ENCODE measurements around the gene RNF32.
"Not testable (repeated sequence)": the region's sequence is repeated elsewhere in the genome, so short reads cannot be mapped to it uniquely, and the experiment has no call there.

The RNF32 gene

DNA sequence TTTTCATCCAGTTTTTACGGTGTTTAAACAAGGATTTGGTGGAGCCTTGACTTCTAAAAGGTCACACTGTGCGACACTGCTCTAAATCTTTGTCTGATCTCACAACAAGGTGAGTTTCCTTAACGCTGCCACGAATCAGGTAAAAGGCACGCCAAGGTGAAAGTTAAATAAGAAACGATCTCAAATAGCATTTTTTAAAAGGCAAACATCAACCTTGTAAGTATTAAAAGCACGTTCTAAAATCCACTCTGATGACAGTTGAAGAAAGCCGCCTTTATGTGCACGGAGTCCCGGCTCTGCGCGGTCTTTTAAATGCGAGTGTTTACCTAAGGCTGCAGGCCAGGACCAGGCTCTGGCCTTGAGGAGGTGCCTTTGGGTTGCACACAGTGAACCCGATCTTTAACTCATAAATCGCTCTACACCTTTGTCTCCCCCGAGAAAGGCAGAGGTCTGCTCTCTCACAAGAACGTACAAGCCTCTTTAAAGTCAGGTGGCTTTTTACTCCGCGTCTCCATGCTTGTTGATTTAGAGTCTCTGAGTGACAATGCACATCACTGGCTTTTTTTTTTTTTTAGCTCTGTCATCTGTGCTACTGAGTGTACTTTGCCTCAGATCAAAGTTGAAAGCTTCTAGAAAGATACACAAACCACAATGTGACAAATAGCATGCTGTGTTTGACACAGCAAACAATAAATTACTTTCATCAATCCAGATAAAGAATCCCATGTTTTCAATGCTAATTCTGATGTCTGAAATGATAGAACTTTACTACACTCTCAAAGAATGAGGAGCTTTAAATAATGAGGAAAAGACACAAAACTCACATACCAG lies 25.9 kb upstream of the RNF32 start:
- no peak for DNase-seq (ENCODE audit: low read depth in 2 of 2)

DNA sequence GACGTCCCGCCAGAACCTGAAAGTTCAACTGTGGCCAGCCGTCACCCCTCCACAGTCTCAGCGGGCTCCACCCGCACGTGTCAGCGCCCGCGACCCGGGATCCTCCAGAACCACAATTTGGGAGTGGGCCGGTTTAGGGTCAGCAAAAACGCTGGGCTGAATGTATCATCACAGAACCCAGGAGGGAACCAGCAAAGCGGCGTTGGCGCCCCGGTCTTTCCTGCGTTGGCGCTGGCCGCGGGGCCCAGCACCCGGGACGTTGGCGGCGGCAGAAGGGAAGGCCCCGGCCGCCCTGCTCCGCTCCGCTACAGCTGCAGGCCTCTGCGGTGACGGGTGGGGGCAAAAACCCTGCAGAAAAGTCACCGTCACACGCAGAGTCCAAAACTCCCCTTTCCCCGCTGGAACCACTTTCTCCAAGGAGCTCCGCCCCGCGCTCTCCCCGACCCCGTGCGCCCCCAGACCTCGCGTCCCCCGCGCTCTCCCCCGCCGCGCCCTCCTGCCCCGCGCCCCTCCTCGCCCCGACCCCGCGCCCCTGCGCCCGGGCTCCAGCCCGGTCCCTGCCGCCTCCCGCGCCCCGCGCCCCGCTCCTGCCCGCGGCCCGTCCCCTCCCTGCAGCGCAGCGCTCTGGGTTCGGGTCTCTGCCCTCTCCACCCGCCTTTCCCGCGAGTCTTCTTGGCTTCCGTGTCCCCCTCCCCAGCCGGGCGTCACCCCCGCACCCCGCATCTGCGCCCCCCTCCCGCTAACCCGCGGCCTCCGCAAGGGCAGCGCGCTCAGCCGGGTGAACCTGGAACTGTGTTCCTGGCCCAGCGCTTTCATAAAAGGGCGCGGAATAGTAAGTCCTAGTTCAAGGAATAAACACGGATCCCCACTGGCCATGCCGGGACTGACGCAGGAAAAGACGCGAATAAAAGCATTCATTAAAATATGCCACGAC lies 24.0 kb upstream of the RNF32 start:
- DNase-seq (ENCODE audit: low read depth in 2 of 2) = no peak

DNA sequence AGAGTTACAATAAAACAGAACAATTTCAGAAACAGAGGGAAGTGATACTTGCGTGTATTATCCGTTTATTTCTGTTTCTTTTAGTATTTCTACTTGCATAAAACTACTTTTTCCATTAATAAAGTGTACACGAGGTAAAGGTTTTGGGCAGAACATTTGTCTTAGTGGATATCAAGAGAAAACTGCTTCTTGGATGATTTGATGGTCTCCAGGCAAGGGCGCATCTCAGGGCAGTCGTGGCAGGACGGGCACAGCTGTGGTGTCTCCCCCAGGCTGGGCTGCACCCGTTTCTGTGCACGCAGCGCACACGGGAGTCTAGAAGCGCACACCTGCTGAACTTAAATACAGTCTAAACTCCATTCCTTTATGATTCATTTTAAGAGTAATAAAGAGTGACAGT lies 23.4 kb upstream of the RNF32 start:
- no peak for DNase-seq (ENCODE audit: low read depth in 2 of 2)

DNA sequence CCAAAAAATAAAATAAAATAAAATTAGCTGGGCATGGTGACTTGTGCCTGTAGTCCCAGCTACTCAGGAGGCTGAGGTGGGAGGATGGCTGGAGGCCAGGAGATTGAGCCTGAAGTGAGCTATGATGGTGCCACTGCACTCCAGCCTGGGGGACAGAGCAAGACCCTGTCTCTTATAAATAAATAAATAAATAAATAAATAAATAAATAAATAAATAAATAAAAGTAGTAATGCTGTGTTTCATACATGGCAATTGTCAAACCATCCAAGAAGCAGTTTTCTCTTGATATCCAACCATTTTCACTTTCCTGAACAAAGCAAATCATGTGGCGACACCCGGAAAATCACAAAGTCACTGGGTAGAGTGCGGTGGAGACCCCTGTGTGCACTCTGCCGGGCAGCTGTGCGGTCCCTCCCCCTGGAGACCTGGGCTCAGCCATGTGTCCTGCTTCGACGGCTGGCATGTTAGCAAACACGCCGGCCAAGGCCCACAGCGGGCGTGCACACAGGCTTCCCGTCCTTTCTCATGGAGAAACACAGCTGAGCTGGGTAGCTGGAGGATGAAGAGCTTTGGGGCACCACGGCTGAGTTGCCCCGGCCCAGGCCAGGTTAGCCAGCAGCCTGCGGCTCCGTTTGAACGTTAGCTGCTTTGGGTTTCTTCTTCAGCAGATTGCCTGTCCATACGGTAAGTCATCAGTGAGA lies 22.3 kb upstream of the RNF32 start:
- no peak for DNase-seq (ENCODE audit: low read depth in 2 of 2)

DNA sequence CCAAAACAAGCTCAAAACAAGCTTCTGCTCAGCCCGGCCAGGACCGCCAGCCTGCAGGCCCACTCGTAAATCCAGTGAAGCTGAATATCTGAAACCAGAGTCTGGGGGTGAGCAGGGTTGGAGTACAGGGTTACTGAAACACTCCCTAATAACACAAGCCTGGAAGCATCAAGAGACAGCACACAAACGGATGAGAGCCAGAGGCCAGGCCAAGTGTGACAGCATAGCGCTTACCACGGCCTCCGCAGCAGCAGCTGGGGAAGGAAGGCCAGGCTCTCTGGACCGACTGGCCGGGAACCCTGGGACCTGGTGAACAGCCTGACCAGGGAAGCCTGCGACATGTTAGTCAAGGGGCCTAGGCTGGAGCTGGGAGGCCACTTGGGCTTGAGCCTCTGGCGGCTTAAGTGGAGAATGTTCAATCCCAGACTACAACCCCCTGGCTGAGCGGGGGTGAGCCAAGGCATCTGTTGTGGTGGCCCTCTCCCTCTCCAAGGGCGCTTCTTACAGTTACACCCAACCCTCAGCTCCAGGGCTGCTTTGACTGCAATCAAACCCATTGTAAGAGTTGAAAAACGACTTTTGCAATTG lies 21.7 kb upstream of the RNF32 start:
- no peak for DNase-seq (ENCODE audit: low read depth in 2 of 2)

DNA sequence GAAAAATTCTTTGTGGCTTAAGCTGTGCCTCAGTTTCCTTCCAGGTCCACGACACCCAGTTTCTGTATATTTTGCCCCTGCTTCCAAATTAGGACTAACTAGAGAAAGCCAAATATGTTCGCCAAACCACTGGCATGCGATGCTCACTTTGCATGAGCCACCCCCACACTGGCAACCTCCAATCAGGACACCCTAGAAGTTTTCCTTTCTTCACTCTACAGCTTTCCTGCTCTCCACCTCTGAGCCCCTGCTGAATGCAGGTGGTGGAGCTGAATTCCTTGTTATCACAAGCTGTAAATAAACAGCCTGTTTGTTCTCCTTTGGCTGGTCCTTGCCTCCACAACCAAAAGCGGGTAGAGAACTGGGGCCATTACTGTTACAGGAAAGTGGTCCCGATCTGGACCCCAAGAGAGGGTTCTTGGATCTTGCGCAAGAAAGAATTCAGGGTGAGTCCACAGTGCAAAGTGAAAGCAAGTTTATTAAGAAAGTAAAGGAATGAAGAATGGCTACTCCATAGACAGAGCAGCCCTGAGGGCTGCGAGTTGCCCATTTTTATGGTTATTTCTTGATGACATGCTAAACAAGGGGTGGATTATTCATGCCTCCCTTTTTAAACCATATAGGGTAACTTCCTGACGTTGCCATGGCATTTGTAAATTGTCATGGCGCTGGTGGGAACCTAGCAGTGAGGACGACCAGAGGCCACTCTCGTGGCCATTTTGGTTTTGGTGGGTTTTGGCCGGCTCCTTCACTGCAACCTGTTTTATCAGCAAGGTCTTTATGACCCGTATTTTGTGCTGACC lies 20.9 kb upstream of the RNF32 start:
- DNase-seq (ENCODE audit: low read depth in 2 of 2) = not testable (repeated sequence)

DNA sequence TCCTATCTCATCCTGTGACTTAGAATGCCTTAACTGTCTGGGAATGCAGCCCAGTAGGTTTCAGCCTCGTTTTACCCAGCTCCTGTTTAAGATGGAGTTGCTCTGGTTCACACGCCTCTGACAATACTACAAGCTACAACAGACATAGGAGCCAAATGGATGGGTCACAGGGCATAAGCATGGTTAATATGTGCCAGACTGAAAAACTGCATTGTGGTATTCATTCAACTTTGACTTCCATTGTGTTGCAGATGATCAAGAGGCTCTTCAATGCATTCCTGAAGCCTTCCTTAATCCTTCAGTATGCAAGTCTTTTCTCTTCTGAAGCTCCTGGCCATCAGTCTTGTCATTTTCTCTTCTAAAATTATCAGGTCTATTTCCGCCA lies 20.3 kb upstream of the RNF32 start:
- no peak for DNase-seq (ENCODE audit: low read depth in 2 of 2)

DNA sequence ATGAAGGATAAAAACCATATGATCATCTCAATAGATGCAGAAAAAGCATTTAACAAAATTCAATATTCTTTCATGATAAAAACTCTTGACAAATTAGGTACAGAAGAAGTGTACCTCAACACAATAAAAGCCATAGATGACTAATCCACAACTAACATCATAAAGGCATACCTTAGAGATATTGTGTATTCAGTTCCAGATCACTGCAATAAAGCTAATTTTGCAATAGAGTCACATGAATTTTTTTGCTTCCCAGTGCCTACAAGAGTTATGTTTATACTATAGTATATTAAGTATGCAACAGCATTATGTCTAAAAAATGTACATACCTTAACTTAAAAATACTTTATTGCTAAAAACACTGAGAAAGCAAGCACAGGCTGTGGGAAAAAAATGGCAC lies 18.9 kb upstream of the RNF32 start:
- no peak for DNase-seq (ENCODE audit: low read depth in 2 of 2)

DNA sequence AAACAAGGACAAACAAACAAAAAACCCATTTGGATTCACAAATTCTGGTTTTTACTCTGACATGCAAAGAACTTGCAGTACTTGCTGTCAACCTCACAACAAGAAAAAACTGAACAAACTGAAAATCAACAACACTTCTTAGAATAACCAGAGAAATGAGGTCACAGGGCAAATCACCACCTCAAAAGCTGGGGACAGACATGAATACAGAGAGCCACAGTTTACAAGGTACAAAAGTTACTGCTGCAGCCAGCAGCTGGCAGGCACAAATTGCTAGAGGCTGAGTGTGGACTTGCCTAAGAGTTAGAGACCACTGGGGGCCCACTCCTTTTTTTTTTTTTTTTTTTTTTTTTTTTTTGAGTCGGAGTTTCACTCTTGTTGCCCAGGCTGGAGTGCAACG lies 15.0 kb upstream of the RNF32 start:
- no peak for DNase-seq (ENCODE audit: low read depth in 2 of 2)

DNA sequence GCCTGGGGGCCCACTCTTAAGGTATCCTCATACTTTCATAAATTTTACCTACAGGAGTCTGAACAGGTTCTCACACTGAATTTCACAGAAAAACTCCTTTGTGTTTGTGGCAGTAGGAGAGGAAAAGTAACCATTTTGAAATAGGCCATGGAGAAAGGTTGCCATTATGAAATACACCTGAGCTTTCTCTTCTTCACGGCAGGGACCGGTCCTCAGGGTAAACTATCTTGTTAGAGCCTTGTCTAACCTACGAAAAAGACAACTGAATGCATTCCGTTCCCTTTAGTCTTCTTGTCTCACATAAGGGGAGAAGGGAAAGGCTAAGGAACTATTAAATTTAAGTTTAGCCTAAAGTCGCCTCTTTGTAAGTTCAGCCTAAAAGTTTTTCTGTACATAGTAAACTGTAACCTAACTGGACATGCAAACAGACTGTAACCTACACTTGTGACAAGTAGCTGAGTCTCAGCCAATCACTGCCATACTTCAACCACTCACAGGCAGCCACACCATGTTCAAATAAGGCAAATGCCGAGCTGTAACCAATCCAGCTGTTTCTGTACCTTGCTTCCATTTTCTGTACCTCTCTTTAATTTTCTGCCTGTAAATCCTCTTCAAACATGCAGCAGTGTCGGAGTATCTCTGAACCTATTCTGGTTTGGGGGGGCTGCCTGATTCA lies 14.2 kb upstream of the RNF32 start:
- no peak for DNase-seq (ENCODE audit: low read depth in 2 of 2)

DNA sequence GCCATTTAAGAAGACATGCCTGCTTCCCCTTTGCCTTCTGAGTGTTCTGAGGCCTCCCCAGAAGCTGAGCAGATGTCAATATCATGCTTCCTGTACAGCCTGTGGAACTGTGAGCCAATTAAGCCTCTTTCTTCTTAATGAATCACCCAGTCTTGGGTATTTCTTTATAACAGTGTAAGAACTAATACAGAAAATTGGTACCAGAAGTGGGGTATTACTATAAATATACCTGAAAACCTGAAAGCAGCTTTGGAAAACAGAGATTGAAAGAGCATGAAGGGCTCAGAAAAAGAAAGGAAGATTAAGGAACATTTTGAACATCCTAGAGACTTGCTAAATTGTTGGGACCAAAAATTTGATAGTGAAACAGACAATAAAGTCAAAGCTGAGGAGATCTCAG lies 12.0 kb upstream of the RNF32 start:
- no peak for DNase-seq (ENCODE audit: low read depth in 2 of 2)

DNA sequence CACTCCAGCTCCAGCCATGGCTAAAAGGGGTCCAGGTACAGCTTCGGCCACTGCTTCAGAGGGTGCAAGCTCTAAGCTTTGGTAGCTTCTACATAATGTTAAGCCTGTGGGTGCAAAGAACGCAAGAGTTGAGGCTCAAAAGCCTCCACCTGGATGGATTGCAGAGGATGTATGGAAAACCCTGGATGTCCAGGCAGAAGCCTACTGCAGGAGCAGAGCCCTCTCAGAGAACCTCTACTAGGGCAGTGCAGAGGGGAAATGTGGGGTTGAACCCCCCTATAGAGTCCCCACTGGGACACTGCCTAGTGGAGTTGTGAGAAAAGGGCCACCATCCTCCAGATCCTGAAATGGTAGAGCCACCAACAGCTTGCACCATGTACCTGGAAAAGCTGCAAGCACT lies 10.7 kb upstream of the RNF32 start:
- no peak for DNase-seq (ENCODE audit: low read depth in 2 of 2)

DNA sequence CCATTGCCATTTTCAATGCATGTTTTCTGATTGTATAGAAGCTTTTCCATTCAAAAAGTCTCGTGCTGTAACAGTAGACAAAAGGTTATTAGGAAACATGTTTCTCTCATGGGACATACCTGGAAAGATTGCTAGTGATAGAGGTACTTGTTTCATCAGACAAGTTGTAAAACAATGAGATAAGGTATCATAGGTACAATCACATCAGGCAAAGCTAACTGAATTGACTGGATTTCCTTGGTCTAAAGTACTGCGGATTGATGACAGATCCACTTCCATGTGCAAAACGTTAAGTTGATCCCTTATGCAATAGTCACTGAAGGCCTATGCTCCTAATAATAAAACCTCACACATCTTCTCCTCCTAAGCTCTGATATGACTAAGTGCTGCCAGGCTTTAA lies 6.5 kb upstream of the RNF32 start:
- no peak for DNase-seq (ENCODE audit: low read depth in 2 of 2)

DNA sequence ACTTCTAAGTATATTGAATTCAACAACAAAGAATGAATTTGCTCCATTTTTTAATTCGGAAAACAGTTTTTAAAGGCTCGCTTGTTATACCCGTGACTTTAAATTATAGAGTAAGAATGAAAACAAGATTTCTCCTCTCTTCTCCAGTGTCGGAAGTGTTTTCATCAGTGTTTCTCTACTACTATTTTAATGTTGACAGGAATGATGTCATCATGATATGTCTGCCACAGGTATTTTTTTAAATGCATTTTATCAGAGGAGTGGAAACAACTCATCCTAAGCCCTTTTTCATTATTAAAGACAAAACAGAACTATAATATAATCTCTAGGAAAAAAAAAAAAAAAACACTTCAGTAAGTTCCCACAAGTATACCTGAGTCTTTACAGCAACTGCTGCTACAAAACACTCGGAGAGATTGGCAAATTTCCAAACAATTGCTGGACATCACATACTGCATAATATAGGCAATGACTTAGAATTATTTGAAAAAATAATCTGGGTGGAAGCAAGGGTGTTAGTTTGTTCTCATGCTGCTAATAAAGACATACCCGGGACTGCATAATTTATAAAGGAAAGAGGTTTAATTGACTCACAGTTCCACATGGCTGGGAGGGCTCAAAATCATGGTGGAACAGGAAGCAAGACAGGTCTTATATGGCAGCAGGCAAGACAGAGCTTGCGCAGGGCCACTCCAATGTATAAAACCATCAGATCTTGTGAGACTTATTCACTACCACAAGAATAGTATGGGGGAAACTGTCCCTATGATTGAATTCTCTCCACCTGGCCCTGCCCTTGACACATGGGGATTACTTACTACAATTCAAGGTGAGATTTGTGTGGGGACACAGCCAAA lies 4.8 kb upstream of the RNF32 start:
- DNase-seq (ENCODE audit: low read depth in 2 of 2) = no peak

DNA sequence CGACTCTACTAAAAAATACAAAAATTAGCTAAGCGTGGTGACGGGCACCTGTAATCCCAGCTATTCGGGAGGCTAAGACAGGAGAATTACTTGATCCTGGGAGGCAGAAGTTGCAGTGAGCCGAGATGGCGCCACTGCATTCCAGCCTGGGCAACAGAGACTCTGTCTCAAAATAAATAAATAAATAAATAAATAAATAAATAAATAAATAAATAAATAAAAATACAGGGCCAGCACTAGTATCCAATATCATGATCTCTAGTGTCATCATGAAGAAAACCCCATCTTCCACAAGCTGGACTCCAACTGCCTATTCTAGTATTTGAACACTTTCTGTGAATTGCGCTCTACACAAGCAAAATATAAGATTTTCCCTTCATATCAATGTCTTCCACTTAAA lies 3.5 kb upstream of the RNF32 start:
- not testable (repeated sequence) for DNase-seq (ENCODE audit: low read depth in 2 of 2)

DNA sequence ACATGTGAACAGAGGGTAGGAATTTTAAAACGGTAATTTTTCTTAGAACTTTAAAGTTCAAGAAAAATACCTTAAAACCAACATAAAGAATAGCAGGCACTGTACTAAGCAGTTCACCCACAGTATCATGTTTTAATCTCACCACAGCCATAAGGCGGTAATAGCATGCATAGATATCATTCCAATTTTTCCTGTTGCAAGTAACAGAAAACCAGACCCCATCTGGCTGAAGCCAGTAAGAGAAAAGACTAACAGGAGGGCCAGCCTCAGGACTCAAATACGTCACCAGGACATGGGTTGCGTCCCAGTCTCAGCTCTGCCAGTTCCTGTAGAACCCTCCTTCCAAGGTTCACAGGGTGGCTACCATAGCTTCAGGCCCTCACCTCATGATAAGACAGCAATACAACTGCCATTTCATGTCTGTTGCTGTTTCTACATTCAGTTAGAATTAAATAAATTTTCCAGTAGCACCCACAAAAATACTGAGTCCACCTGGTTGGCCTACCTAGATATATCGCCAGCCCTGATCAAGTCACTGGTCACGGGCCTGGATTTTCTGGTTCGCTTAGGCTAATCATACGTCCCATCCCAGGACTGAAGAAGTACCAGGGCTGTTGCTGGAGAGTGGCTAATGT lies 2.0 kb upstream of the RNF32 start:
- no peak for DNase-seq (ENCODE audit: low read depth in 2 of 2)

DNA sequence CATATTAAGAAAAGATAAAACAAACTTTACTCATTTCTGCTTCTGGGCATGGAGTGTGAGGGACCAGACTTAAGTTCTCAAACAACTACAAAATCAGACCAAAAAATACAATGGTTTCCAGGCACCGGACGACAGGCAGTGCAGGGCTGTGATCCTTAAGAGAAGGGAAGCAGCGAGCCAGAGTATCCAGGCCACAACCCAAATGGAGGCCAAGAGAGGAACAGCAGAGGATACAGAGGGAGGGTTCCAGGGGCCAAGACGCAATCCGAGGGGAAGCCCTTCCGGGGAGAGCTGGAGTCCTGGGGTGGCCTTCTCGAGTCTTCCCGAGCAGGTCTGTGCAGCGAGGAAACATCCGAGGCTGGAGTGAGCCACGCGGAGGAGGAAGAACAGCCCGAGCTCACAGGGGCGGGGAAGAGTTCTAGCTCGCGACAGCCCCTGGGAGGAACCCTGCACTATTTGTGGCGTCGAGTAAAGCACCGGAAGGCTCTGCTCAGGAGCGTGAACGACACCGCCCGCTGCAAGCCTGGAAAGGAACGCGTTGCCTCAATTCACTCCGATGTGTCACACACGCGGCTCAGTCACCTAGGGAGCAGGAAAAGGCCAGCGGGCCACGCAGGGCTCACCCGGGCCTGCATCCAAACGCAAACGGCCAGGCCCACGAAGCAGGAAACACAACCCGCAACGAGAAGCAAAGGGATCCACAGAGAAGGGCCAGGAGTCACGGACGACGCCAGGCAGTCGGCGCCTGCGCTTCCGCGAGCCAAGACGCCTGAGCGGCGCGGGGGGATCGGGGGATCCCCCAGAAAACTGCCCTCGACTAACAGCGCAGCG lies 933 bp upstream of the RNF32 start:
- DNase-seq (ENCODE audit: low read depth in 2 of 2) = no peak

DNA sequence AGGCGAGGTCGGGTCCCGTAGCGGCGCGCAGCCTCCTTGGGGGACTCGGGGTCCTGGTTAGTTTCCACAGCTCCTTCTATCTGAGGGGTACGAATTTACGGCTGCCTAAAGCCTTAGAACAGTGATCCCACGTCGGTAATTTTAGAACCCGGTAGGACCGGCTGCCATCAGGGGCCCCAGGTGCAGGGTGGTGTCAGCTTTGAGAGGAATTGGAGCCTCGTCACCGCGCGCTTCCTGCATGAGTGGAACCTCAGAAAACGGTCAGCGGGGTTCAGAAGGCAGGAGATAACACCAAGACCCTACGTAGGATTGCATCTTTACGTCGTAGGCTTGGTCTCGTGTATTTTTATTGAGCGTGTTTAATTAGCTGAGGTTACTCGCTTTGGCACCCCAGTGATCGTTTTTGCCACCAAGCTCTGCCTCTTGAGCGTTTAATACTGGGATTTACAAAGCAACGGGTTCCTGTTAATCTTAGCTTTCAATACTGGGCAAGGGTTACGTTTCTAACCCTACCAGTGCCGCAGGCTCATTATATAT lies 443 bp downstream of the RNF32 start:
- peak; percentile 22 to 37 for DNase-seq (ENCODE audit: low read depth in 2 of 2)
